Measurements from ENCODE around the gene CCDC174.

The CCDC174 gene

DNA sequence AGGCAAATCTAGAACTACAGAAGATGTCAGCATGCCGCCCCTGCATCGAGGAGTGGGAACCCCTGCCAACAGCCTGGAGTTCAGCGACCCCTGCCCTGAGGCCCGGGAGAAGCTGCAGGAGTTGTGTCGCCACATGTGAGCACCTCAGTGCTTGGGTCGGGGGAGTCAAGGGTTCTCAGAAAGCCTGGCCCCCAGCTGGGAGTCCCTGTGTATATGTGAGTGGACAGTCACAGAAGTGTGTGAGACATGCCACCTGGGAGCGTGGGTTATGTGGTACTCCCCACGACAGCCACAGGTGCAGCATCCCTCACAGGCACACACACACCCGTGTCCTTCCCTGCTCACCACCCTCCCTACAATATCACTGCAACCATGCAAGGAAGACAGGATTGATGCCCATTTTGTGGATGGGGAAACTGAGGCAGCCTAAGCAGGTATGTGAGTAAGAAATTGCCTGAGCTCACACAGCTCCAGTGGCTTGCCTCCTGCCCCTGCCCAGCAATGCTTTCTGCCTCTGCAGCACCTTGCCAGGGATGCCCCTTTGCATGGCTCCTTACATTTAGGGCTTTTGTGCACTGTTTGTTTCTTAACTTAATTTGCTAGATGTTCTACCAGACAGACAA, 51.7 kb downstream of the CCDC174 start:
- no peak for DNase-seq (ENCODE audit: low read depth)

- no peak for DNase-seq (ENCODE audit: low read depth)
Measured at GRCh38 chr3:14703791-14704190, 52.2 kb downstream of the CCDC174 start.

DNA sequence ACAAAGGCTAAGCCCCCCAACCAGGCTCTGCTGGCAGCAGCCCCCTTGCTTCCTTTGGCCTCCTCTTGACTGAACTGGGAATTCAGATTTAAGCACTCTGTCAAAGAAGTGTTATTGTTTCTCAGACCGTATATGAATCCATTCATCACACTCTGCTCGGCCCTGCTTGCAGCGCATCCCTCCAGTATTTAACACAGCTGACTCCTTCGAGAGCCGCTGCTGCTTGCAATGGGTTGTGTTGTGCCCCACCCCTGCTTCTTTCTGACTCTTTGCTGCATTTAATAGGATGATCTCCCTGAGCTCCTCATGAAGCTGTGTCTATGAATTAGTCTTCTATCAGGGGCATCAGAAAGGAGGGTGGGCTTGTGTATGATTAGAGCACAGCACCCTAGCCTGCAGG, 54.5 kb downstream of the CCDC174 start:
- DNase-seq (ENCODE audit: low read depth): no peak

GRCh38 chr3:14716591-14716990, 65.0 kb downstream of the CCDC174 start:
- DNase-seq (ENCODE audit: low read depth): no peak

DNA sequence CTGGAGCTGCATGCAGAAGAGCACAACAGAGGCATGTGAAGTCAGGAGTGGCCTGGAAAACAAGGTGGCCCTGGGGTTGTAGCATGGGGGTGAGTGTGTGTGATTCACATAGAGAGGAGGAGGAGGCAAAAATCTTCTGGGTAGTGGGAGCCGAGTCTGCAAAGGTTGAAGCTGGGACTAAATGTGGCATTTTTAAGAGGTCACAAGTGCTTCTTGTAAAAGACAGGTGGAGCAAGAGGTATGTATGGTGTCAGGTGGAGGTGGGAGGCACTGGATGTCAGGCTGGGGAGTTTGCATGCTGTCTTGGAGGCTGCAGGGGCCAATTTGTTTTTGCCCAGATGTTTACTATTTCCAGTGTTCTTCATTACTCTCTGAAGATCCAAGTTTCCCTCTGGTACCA, 65.7 kb downstream of the CCDC174 start:
- no peak for DNase-seq (ENCODE audit: low read depth)

DNA sequence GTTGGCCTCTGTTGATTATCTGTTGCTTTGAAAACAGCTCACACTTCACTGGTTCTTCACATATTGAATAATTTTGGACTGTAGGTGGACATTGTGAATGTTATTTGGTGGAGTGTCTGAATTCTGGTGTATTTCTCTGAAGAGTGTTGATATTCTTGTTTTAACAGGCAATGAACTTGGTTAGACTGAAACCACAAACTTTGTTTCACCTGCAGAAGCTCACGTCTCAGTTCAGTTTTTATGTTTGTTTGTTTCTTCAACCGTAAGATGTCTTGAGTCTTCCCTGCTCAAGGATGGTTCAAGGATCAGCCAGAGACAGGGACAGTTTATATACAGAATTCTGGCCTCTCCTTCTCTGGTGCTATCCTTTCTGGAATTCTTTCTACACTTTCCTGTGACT, 67.0 kb downstream of the CCDC174 start:
- no peak for DNase-seq (ENCODE audit: low read depth)

DNA sequence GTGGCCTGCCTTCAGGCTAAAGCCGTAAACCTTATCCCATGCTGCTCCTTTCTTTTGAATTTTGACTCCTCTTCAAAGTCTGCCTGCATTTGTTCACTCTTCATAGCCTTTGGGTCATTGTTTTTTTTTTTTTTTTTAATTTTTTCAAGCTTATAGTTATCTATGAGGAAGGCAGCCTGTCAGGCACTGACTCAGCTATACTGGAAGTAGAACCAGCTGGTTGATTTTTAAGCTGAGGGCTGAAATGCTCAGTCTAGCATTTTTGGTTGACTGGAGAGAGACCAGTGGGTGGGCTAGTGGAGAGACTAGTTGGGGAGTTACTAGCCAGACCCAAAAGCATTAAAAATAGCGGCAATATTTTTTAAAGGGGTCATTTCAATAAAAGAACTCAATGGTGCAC, 67.4 kb downstream of the CCDC174 start:
- no peak for DNase-seq (ENCODE audit: low read depth)

GRCh38 chr3:14721126-14721864, 69.7 kb downstream of the CCDC174 start:
- DNase-seq (ENCODE audit: low read depth): no peak
